IMR-90 (cell line): ENCODE measurements around the gene PCBP3. TPM values are rescaled to one million over a fixed set of nuclear protein-coding genes. Genes with fewer than 3 reads are reported as not detected.

Experiments
- ATAC-seq: fragments of 200-7000 bp; cut with Tn5 transposase; 2 replicates; pipeline ENCODE4 v1.9.1; 2020; ENCODE audit warnings: low read depth, mild to moderate bottlenecking, moderate library complexity
- BruUV-seq: library from RNA; stranded (reverse); fragments of 400-500 nt; replicated peaks from 2 replicates; lab custom pipeline; 2021; lab: Mats Ljungman, UMichigan
- CTCF ChIA-PET: fragments of 300-600 bp; formaldehyde crosslinking; extraction: SDS; loops from one replicate; lab custom pipeline; 2021; ENCODE audit warnings: antibody characterized with exemption; lab: Yijun Ruan, JAX
- POLR2A ChIA-PET: fragments of 300-600 bp; sonication (Branson Sonifier 250); formaldehyde crosslinking; loops from one replicate; lab custom pipeline; 2022; ENCODE audit warnings: antibody characterized with exemption; ENCODE audit not compliant: unreplicated experiment; lab: Charles Lee
- DNase-seq: peaks from one replicate; pipeline ENCODE4 v3.0.0; 2013
- H2AFZ ChIP-seq: replicated peaks from 2 replicates; pipeline ENCODE3; 2013; ENCODE audit warnings: low read length, mild to moderate bottlenecking; ENCODE audit not compliant: poor library complexity
- H2AK5ac ChIP-seq: 2 replicates; pipeline ENCODE4 v1.6.1; 2013; ENCODE audit warnings: low read depth, low read length, inconsistent platforms
- H2AK9ac ChIP-seq: replicated peaks from 2 replicates; pipeline ENCODE3; 2013; ENCODE audit warnings: mild to moderate bottlenecking, low read depth, low read length, moderate library complexity; ENCODE audit not compliant: poor library complexity
- H2BK120ac ChIP-seq: 2 replicates; pipeline ENCODE4 v1.6.1; 2013; ENCODE audit warnings: low read depth, low read length, inconsistent platforms
- H2BK15ac ChIP-seq: 3 replicates; pipeline ENCODE4 v1.6.1; 2013; ENCODE audit warnings: low read depth, low read length, inconsistent platforms
- H2BK20ac ChIP-seq: 2 replicates; pipeline ENCODE4 v1.6.1; 2013; ENCODE audit warnings: low read depth, mild to moderate bottlenecking, inconsistent platforms, low read length, moderate library complexity
- H2BK5ac ChIP-seq: 2 replicates; pipeline ENCODE4 v1.6.1; 2013; ENCODE audit warnings: mild to moderate bottlenecking, low read depth, low read length, inconsistent platforms; ENCODE audit not compliant: poor library complexity, severe bottlenecking
- H3K14ac ChIP-seq: replicated peaks from 2 replicates; pipeline ENCODE4 v1.6.1; 2013; ENCODE audit warnings: low read depth, low read length, inconsistent platforms
- H3K18ac ChIP-seq: 2 replicates; pipeline ENCODE4 v1.6.1; 2013; ENCODE audit warnings: low read depth, low read length, control low read depth
- H3K23ac ChIP-seq: 2 replicates; pipeline ENCODE4 v1.6.1; 2013; ENCODE audit warnings: low read depth, low read length, inconsistent platforms
- H3K27ac ChIP-seq: 2 replicates; pipeline ENCODE4 v1.5.1; 2013; ENCODE audit warnings: mild to moderate bottlenecking, control low read depth, low read length; ENCODE audit not compliant: insufficient read depth
- H3K27me3 ChIP-seq: 2 replicates; pipeline ENCODE4 v1.6.1; 2013; ENCODE audit warnings: low read length; ENCODE audit not compliant: control insufficient read depth, insufficient read depth
- H3K36me3 ChIP-seq: 2 replicates; pipeline ENCODE4 v1.6.1; 2013; ENCODE audit warnings: low read length, mixed read lengths; ENCODE audit not compliant: control insufficient read depth, insufficient read depth
- H3K4ac ChIP-seq: 2 replicates; pipeline ENCODE4 v1.6.1; 2013; ENCODE audit warnings: low read depth, low read length, inconsistent platforms
- H3K4me1 ChIP-seq: 2 replicates; pipeline ENCODE4 v1.6.1; 2013; ENCODE audit warnings: low read length, mixed read lengths; ENCODE audit not compliant: control insufficient read depth, insufficient read depth
- H3K4me2 ChIP-seq: 2 replicates; pipeline ENCODE4 v1.6.1; 2013; ENCODE audit warnings: low read depth, mild to moderate bottlenecking, control low read depth, low read length, moderate library complexity
- H3K4me3 ChIP-seq: 2 replicates; pipeline ENCODE4 v1.5.1; 2013; ENCODE audit warnings: low read depth, mild to moderate bottlenecking, control low read depth, low read length, moderate library complexity; ENCODE audit not compliant: insufficient read depth
- H3K56ac ChIP-seq: 2 replicates; pipeline ENCODE4 v1.6.1; 2013; ENCODE audit warnings: low read length, inconsistent platforms; ENCODE audit not compliant: insufficient read depth; ENCODE audit errors: extremely low read depth
- H3K79me1 ChIP-seq, 2 experiments: 2 replicates each; pipeline ENCODE4 v1.6.1; 2013; ENCODE audit warnings: low read length in 2 of 2, inconsistent platforms in 1 of 2, low read depth in 1 of 2
- H3K9ac ChIP-seq: 2 replicates; pipeline ENCODE4 v1.6.1; 2013; ENCODE audit warnings: low read depth, low read length, control low read depth
- H3K9me1 ChIP-seq: 2 replicates; pipeline ENCODE4 v1.6.1; 2013; ENCODE audit warnings: low read length, inconsistent platforms; ENCODE audit not compliant: insufficient read depth
- H3K9me3 ChIP-seq: 2 replicates; pipeline ENCODE4 v1.6.1; 2013; ENCODE audit warnings: low read length; ENCODE audit not compliant: control insufficient read depth, insufficient read depth
- H4K20me1 ChIP-seq: 2 replicates; pipeline ENCODE4 v1.6.1; 2013; ENCODE audit warnings: low read length, inconsistent platforms; ENCODE audit not compliant: insufficient read depth
- H4K5ac ChIP-seq: 2 replicates; pipeline ENCODE4 v1.6.1; 2013; ENCODE audit warnings: mild to moderate bottlenecking, low read depth, low read length, control low read depth
- H4K8ac ChIP-seq, 2 experiments: 2 replicates each; pipeline ENCODE4 v1.6.1; 2013; ENCODE audit warnings: low read depth in 2 of 2, low read length in 2 of 2, control low read depth in 1 of 2, inconsistent platforms in 1 of 2
- H4K91ac ChIP-seq: 2 replicates; pipeline ENCODE4 v1.6.1; 2013; ENCODE audit warnings: low read depth, low read length, inconsistent platforms; ENCODE audit not compliant: insufficient read depth
- BHLHE40 ChIP-seq: fragments of 150-350 bp; IDR thresholded peaks from 2 replicates; pipeline ENCODE4 v1.6.1; 2016; ENCODE audit warnings: mild to moderate bottlenecking, low read depth, low read length
- CEBPB ChIP-seq: IDR thresholded peaks from 2 replicates; pipeline ENCODE4 v1.6.1; 2012; ENCODE audit warnings: low read depth, low read length, improper control_type of control experiment
- CHD1 ChIP-seq: IDR thresholded peaks from 2 replicates; pipeline ENCODE4 v1.6.1; 2012; ENCODE audit warnings: low read depth, low read length, improper control_type of control experiment
- CTCF ChIP-seq: conservative IDR thresholded peaks from 2 replicates; pipeline ENCODE4 v1.5.1; 2012; ENCODE audit warnings: mild to moderate bottlenecking, low read depth, low read length, improper control_type of control experiment
- ELK1 ChIP-seq: fragments of 150-350 bp; IDR thresholded peaks from 2 replicates; pipeline ENCODE4 v1.6.1; 2016; ENCODE audit warnings: low read depth, mild to moderate bottlenecking, low read length, moderate library complexity, borderline replicate concordance
- FOS ChIP-seq: fragments of 150-350 bp; IDR thresholded peaks from 2 replicates; pipeline ENCODE4 v1.6.1; 2016; ENCODE audit warnings: low read depth, low read length
- MAFK ChIP-seq: IDR thresholded peaks from 2 replicates; pipeline ENCODE4 v1.6.1; 2012; ENCODE audit warnings: low read depth, low read length, improper control_type of control experiment
- MAZ ChIP-seq: IDR thresholded peaks from 2 replicates; pipeline ENCODE4 v1.6.1; 2012; ENCODE audit warnings: low read depth, mild to moderate bottlenecking, low read length, improper control_type of control experiment, moderate library complexity, borderline replicate concordance
- MXI1 ChIP-seq: IDR thresholded peaks from 2 replicates; pipeline ENCODE4 v1.6.1; 2012; ENCODE audit warnings: low read depth, mild to moderate bottlenecking, low read length, moderate library complexity, borderline replicate concordance
- NFE2L2 ChIP-seq: fragments of 150-350 bp; IDR thresholded peaks from 2 replicates; pipeline ENCODE4 v1.6.1; 2016; ENCODE audit warnings: low read depth, mild to moderate bottlenecking, low read length
- POLR2A ChIP-seq: IDR thresholded peaks from 2 replicates; pipeline ENCODE4 v1.6.1; 2012; ENCODE audit warnings: mild to moderate bottlenecking, low read depth, low read length
- RAD21 ChIP-seq: IDR thresholded peaks from 2 replicates; pipeline ENCODE4 v1.6.1; 2012; ENCODE audit warnings: low read length, improper control_type of control experiment
- RCOR1 ChIP-seq: IDR thresholded peaks from 2 replicates; pipeline ENCODE4 v1.6.1; 2012; ENCODE audit warnings: mild to moderate bottlenecking, low read length, improper control_type of control experiment; ENCODE audit not compliant: insufficient replicate concordance
- SMC3 ChIP-seq: fragments of 150-350 bp; IDR thresholded peaks from 2 replicates; pipeline ENCODE4 v1.6.1; 2016; ENCODE audit warnings: low read depth, mild to moderate bottlenecking, antibody characterized with exemption, low read length, moderate library complexity
- USF2 ChIP-seq: fragments of 150-350 bp; IDR thresholded peaks from 2 replicates; pipeline ENCODE4 v1.6.1; 2017; ENCODE audit warnings: mild to moderate bottlenecking, antibody characterized with exemption, low read length, low read depth
- WGBS, 2 experiments: methylation state at CpG; one replicate each; pipeline versions ENCODE4 v1.1.5 to v1.1.7; 2013; ENCODE audit warnings: missing lambda C conversion rate in 2 of 2; ENCODE audit not compliant: insufficient read length in 1 of 2; ENCODE audit errors: extremely low coverage in 2 of 2; 5-methylcytosine and 5-hydroxymethylcytosine counted together
- dilution Hi-C: fragments of 300-500 bp; cut with HindIII; formaldehyde crosslinking; loops from one replicate; pipeline ENCODE4 v1.14.3; 2018; ENCODE audit warnings: low sequenced_read_pairs; ENCODE audit not compliant: unreplicated experiment
- in situ Hi-C: fragments of 300-500 bp; cut with MboI; formaldehyde crosslinking; loops from 3 replicates; pipeline ENCODE4 v1.14.3; 2019; ENCODE audit warnings: low sequenced_read_pairs, inconsistent platforms, mixed read lengths
- intact Hi-C: fragments of 100-400 bp; cut with micrococcal nuclease; formaldehyde crosslinking; loops from 2 replicates; pipeline ENCODE4 v1.10.0; 2022
- polyA plus RNA-seq, 3 experiments: library from polyadenylated mRNA; depleted of rRNA; stranded (reverse); fragments of >200 nt; gene quantifications; 2 replicates each; pipeline ENCODE4 v1.2.3, GENCODE V29; 2012; ENCODE audit warnings: low replicate concordance in 1 of 3
- total RNA-seq: library from RNA; depleted of rRNA; stranded (reverse); fragments of >200 nt; gene quantifications from 2 replicates; pipeline ENCODE4 v1.2.3, GENCODE V29; 2012

PCBP3 gene
- total and polyA plus RNA-seq, 2 of the 4 experiments (the other 2 are of a cell fraction): 2.9 to 3.9 TPM

- dilution Hi-C loops: no loop called here
- H2AK5ac ChIP-seq: peak overlapping the region; percentile 80
- H3K9me1 ChIP-seq: peaks cover 36% of the 10 kb centered on the region
- TF ChIP-seq ELK1 (no peak), SMC3 (no peak), CHD1 (no peak), MXI1 (no peak), RAD21 (no peak), MAFK (no peak), NFE2L2 (no peak), BHLHE40 (no peak), POLR2A (no peak), CTCF (no peak), MAZ (no peak), USF2 (no peak), RCOR1 (no peak), FOS (no peak), CEBPB (no peak)
- DNase-seq (no peak), ATAC-seq (no peak)
- peaks cover 27% of the 10 kb centered on the region for H3K4me1 ChIP-seq
- no peak overlapping the region for H4K8ac ChIP-seq
- no peak overlapping the region; the same call in 1 of the 2 replicates for H3K14ac ChIP-seq
- H2AK9ac ChIP-seq: no peak overlapping the region
- H2BK15ac ChIP-seq: peak overlapping the region; percentile 75; the same call in 1 of the 3 replicates
- POLR2A ChIA-PET: no interaction called here
- no peak overlapping the region for H2AFZ ChIP-seq
- H4K91ac ChIP-seq: peak overlapping the region; percentile 41
- peaks cover 0 to 8% of the 10 kb centered on the region in 2 experiments; a peak in 2 of 4 replicates for H3K79me1 ChIP-seq
- no peaks in the 10 kb centered on the region for H3K36me3 ChIP-seq
- BruUV-seq: no TSS peak
- no peak overlapping the region for H3K23ac ChIP-seq
- no peak overlapping the region for H3K18ac ChIP-seq
- intact Hi-C loops: no loop called here
- H3K4me2 ChIP-seq: no peak overlapping the region
- no peak overlapping the region for H3K56ac ChIP-seq
- CTCF ChIA-PET: no interaction called here
- H3K27me3 ChIP-seq: no peaks in the 10 kb centered on the region
- no peak overlapping the region for H3K27ac ChIP-seq
- WGBS, 2 experiments: 97% methylated on average over 4 of the region's 17 CpGs; no CpG with 5 or more reads in 1 of the 2 experiments
- H3K4ac ChIP-seq: peak overlapping the region; percentile 59
- no peak overlapping the region for H3K4me3 ChIP-seq
- H4K20me1 ChIP-seq: no peaks in the 10 kb centered on the region
- H3K9me3 ChIP-seq: no peaks in the 10 kb centered on the region
- peak overlapping the region; percentile 21 for H2BK5ac ChIP-seq
- H3K9ac ChIP-seq: no peak overlapping the region
- in situ Hi-C loops: no loop called here
- peak overlapping the region; percentile 46 for H2BK20ac ChIP-seq
- H2BK120ac ChIP-seq: peak overlapping the region; percentile 75; the same call in 1 of the 2 replicates
- H4K5ac ChIP-seq: no peak overlapping the region
These were observed 224.6 kb downstream of the PCBP3 start for GRCh38 chr21:45868086-45868485.
